NCI-H2081 (cell line): Measurements from ENCODE around the gene YPEL2.

Experiments used
- DNase-seq, 2 experiments: peaks; one replicate each; lab custom pipeline; 2025; lab: John Stamatoyannopoulos, UW

Gene YPEL2

GRCh38 chr17:59357219-59357697, 25.8 kb downstream of the YPEL2 start:
- DNase-seq, result no peak

DNA sequence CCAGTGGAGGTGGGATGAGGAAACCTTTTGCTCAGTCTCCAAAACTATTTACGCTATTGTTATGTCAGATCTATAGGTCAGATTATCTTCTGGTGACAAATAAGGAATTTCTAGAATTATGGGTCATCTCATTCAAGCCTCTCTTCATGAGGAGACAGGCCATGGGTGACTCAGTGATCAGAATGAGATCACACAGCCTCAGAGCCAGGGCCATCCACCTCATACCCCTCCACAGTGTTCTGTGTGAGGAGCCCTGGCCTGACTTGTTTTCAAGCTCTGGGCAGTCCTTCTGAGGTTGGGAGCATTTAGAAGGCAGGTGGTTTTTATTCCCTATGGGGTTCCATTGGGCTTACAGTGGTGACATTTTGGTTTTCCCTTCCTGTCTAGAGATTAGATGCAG, 26.5 kb downstream of the YPEL2 start:
- no peak for DNase-seq

DNA sequence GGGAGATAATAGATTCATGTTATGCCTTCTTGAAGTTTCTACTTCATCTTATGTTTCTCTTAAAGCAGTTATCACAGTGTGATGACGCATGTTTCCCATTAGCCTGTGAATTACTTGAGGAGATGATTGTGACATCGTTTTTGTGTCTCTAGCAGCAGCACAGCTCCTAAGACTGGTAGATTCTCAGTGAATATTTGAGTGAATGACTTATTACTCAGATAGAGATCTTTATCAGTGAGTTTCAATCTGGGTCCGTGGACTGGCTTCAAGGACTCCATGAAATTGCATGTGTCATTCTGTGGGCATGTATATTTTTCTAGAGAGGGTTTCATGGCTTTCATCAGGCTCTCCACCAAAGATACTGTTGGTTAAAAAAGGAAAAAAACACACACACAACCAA, 29.9 kb downstream of the YPEL2 start:
- DNase-seq, result no peak

- peak in 1 of 2 experiments; percentile 56 for DNase-seq
Measured at GRCh38 chr17:59361916-59362810, 30.7 kb downstream of the YPEL2 start.

DNA sequence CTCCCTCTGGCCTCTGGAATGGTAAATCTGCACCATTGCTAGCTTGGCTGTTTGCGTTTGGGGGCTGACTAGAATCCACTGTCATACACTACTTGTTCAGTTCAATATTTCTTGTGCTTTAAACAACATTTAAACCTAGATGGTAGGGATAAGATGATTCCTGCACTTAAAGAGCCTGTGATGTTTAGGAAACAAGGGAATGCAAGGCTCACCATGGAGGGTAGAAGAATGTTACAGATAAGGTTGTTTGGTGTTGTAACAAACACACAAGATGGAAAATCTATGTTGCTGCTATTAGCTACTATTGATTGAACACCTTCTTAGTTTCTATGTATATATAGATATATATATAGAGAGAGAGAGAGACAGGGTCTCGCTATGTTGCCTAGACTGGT, 31.4 kb downstream of the YPEL2 start:
- no peak for DNase-seq

DNA sequence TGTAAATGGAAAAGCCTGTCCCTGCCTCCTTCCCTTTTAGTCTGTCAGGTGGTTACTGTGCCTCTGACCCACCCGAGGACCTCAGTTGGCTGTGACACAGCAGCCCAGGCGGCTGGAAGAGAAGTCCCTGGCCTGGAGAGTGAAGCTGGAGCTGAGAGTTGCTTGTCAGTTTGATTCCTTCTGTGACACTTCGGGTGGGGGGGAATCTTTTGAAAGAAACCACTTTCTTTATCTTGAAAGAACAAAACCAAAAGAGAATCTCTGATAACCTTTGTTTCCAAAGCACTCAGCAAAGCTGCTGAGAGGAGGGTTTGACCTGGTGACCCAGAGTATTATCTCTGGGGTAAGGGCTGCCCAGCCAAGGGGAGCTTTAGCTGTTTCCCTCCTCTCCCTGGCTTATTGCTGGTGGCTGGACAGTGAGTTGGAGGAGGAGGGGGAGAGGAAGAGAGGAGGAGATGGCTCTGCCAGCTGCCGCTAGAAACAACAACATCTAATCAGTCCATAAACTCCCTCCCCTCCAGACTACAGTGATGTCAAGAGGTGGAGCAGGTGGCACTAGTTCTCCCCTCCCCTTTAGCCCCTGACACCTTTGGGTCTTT, 34.0 kb downstream of the YPEL2 start:
- DNase-seq, result peak in 1 of 2 experiments; percentile 42

GRCh38 chr17:59366040-59366757, 34.7 kb downstream of the YPEL2 start:
- DNase-seq, result peak in 1 of 2 experiments; percentile 36

DNA sequence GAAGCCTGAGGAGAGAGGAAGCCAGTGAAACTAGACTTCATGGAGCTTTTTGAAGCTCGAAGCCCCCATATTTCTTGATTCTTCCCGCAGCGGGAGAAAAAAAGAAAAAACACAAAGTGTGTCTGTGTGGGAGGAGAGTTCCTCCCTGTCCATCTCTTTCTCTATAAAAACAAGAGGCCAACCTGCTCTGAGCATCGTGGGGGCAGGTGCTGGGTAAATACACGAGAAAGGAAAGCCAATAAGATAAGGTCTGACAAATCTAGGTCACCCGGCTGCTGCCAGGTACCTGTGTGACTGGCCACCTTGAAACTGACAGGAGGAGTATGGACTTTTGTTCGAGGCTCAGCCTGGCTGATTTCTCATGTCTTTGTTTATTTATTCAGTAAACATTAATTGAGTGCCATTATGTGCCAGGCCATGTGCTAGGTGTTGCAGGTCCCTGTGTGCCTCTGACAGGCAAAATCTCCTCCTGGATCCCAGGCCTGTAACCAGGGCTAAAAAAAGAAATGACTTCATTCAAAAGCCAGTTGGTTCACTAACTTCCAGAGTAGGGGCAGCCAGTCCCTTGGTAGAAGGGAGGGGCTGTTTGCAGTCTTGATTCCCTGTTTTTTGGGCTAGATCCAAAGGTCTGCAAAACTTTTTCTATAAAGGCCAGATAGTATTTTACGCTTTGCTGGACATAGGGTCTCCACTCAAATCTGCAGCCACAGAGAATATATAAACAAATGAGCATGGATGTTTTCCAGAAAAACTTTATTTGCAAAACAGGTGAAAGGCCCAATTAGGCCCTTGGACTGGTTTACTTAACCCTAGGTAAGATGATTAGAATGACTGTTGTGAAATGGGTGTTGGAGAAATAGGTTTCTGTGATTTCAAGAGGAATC, 35.6 kb downstream of the YPEL2 start:
- DNase-seq, result peak; percentile 33 to 58

GRCh38 chr17:59367657-59368045, 36.2 kb downstream of the YPEL2 start:
- no peak for DNase-seq

DNA sequence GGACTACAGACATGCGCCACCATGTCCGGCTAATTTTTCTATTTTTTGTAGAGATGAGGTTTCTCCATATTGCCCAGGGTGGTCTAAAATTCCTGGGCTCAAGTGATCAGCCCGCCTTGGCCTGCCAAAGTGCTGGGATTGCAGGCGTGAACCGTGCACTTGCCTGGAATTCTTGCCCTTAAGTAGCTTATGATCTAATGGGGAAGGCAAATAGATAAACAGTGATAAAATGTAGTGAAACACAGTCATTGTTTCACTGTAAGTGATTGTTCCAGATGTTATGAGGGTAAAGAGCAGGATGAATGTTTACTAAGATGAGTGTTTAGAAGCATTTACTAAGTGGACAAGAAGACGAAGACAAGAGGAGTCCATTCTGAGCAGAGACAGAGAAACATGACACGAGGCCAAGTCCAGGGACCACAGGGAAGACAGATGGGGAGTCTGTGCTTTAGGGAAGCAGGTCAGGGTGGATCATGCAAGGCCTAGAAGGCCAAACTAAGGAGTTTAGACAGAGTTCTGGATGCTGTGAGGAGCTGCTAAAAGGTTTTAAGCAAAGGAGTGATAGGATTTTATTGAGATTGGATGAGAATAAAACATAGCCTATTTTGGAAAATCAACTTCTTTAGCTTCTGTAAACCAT, 36.9 kb downstream of the YPEL2 start:
- DNase-seq, result no peak

DNA sequence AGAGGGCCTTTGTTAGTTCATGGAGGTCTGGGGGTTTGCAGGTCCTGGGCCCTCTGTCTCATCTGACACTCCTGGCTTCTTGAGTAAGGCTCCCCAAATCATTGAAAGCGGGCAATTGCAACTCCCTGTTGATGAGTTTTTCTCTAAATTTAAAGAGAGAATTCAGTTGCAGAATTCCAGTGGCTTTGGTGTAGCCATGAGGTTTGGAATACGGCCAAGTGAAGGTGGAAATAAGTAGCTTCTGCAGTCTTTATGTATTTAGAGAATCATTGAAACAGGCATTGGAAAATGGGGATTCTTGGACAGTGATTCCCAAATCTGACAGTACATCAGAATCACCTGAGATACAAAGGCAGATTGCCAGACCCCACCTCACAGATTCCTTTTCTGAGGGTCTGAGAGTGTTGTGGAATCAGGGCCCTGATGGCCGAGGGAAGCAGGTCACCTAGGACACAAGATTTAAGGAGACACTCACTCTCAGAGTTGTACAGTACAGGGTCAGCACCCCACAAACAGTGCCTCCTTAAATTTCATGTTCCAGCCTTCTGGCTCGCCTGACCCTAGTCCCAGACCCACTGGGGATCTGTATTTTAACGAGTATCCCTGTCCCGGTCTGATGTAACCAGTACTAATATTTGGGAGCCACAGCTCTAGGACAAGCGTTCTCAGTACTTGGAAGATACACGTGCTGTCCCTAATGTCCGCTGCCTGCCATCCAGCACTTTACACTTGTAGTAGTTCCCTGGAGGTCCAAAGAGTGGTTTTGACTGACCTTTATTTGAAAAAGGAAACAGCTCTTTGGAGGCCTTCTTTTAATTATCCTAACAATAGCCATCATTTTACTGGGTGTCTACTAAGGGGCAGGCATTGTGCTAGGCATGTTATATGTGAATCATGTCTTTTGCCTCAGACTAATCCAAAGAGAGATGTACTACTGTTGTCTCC, 37.8 kb downstream of the YPEL2 start:
- no peak for DNase-seq

DNA sequence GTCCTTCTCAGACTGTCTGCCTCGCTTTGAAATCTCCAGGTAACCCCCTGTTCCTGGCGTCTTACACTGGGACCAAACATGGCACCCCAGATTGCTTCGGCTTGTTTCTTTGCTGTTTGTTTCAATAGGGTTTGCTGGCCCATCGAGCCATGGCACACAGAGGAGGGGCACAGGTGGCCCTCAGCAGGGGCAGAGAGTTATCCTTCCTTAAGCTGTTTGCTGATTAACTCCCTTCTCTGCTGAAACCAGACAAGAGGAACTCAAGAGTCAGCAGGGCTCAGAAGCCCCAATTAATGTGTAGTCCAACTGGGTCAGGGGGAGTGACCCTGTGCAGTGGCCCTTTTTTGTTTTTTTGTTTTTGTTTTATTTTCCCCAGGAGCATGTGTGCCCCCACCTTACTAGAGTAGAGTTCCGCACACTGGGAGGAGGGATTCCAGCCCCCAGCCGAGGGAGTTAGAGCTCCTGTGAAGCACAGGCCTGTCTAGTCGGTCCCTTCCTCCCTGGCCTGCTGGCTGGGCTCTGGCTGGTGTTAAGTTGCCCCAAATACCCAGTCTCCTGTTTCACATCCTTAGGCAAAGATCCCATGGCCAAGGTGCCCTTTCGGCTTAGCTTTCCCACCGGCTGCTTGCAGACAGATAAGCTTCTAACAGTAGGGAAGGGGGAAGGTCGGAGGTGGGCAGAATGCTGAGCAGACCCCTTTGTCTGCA, 39.3 kb downstream of the YPEL2 start:
- DNase-seq, result no peak

GRCh38 chr17:59371416-59372100, 40.1 kb downstream of the YPEL2 start:
- no peak for DNase-seq

DNA sequence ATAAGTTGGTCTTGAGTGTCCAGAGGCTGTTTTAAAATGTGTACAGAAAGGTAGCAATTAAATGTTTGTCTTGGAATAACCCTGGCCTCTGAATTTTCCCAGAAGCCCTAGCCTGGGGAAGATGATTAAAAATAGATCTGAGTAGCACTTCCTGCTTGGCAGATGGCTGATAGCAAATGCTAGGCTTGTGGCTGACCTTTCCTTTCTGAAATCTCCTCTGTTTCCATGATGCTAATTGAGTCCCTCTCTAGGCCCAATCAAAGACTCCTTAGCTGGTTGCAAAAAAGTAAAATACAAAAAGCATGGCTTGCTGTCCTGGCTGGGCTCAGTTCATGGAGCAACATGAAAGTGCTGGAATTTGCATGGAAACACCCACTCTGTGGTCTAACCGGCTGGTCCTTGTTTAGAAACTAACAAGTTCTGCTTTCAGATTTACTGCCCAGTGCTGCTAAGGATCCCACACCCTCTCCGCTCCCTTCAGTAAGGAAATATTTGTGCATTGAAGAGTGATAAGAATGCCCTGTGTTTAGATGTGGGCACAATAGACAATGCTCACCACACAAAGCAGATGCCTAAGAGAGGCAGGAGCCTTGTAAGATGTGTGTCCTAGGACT, 40.8 kb downstream of the YPEL2 start:
- DNase-seq, result peak in 1 of 2 experiments; percentile 31

DNA sequence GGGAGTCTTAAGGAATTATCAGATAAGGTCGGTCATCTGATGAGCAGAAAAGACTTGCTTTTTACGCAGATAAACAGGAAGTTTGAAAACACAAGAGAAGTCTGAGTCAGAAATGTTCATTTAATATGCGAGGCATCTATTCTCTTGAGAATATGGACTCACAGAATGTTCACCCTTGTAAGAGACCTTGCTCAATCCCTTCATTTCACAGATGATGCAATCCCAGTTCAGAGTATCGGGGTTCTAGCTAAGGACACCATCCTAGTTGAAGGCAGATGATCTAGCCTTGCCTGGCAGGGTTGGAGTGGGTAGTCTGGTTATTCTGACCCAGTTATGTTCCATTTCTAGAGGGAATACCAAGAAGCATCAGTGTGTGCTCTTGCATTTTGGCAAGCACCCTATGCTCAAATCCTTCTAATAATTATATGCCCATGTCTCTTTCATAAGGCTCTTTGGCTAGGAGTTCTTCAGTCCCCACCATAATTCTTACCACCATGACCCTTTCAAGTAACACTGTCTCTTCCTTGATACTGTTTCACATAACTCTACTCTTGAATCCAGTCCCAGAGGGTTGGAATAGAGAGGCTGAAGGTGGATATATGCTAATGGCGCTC, 42.5 kb downstream of the YPEL2 start:
- DNase-seq, result no peak

GRCh38 chr17:59374612-59375011, 43.2 kb downstream of the YPEL2 start:
- DNase-seq, result no peak

- no peak for DNase-seq
Measured at GRCh38 chr17:59375857-59376256, 44.4 kb downstream of the YPEL2 start.

- DNase-seq, result no peak
Measured at GRCh38 chr17:59376506-59376905, 45.1 kb downstream of the YPEL2 start.
